ENCODE measurements around the gene MAGEA9B. TPM values are rescaled to one million over a fixed set of nuclear protein-coding genes. Genes with fewer than 3 reads are reported as not detected.

MAGEA9B gene
- total RNA-seq, 1 experiment from 2014 or later: 0.47 TPM

DNA sequence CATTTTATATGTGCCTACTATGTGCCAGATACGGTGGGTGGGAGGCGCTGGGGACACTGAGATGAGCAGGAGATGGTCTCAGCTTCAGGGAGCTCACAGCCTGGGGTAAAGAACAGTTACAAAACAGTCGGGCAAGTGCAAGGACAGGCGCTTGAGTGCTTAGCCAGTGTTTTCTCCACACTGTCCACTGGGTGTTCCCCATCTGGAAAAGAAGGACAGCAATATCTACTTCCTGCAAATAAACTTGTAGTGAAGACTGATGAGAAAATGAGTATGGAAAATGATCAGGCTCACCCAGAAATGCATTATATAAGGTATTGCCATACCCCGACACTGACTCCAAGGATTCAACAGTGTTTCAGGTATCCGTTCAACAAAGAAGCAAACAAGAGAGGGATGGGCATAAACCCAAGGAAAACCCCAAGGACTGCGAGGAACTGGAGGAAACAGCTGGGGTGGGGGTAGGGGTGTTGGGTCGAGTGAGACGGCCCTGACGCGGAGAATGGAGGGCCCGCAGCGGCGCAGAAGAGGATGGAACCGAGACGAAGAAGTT, 43.5 kb upstream of the MAGEA9B start (continued):
- TF ChIP-seq, protein P1, sequence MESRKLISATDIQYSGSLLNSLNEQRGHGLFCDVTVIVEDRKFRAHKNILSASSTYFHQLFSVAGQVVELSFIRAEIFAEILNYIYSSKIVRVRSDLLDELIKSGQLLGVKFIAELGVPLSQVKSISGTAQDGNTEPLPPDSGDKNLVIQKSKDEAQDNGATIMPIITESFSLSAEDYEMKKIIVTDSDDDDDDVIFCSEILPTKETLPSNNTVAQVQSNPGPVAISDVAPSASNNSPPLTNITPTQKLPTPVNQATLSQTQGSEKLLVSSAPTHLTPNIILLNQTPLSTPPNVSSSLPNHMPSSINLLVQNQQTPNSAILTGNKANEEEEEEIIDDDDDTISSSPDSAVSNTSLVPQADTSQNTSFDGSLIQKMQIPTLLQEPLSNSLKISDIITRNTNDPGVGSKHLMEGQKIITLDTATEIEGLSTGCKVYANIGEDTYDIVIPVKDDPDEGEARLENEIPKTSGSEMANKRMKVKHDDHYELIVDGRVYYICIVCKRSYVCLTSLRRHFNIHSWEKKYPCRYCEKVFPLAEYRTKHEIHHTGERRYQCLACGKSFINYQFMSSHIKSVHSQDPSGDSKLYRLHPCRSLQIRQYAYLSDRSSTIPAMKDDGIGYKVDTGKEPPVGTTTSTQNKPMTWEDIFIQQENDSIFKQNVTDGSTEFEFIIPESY (IDR thresholded peaks at IDR 0.05; ENCODE audit: extremely low read depth, insufficient replicate concordance, low read length): no peak
- TF ChIP-seq RAD21 (IDR thresholded peaks at IDR 0.05; ENCODE audit: low read depth) (no peak), JUND (IDR thresholded peaks at IDR 0.05) (no peak), ELF1 (IDR thresholded peaks at IDR 0.05; ENCODE audit: borderline replicate concordance, low read depth) (no peak), ZNF274 (IDR thresholded peaks at IDR 0.05; ENCODE audit: low read depth, low read length) (no peak), POLR2AphosphoS5 (IDR thresholded peaks at IDR 0.05; ENCODE audit: low read depth, low read length) (no peak)

DNA sequence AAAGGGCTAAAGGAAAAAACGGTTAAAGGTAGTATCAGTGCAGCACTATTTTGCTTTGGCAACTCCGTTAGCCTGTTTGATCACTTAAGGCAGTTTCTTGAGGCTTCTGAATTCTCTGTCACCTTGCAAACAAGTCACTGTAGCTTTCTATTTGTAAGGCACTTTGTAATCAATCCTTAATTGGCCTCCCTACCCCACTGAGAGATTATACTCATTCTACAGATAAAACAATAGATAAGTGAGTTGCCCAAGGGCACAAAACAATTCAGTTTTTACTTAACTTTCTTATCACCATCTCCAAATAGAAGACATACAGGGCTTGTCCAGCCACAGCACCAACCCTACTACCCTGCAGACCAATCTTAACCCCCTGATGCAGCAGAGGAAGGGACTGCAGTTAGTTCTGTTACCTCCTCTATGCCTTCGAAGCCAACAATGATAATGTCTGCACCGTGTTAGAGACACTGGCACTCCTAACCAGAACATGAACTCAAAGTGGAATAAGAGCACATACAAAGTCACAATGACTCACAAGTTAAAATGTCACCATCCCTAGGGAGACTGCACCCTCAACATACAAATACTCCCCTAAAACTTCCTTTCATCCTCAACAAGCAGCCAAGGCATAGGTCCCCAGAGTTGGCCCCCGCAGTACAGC, 42.6 kb upstream of the MAGEA9B start:
- Histone ChIP-seq H3K4me2 (ENCODE audit: low read length) (peak overlapping the region; percentile 76), H3K79me2 (ENCODE audit: insufficient read depth, low read length) (peaks cover 16% of the 10 kb centered on the region), H3K9ac (ENCODE audit: low read length) (no peak overlapping the region), H3K27ac (ENCODE audit: low read depth, low read length) (no peak overlapping the region), H4K20me1 (ENCODE audit: insufficient read depth) (no peaks in the 10 kb centered on the region), H3K4me3 (replicated peaks in 1 of 2; ENCODE audit: low read depth in 1 of 2, low read length in 2 of 2) (peak overlapping the region in 1 of 2 experiments; percentile 67; a peak in 2 of 4 replicates), H3K9me2 (ENCODE audit: insufficient read depth) (no peaks in the 10 kb centered on the region), H3K27me3 (ENCODE audit: insufficient read depth, low read length) (no peaks in the 10 kb centered on the region), H3K4me1 (ENCODE audit: control insufficient read depth in 1 of 2, insufficient read depth in 2 of 2, low read length in 2 of 2) (peaks cover 2 to 14% of the 10 kb centered on the region in 2 experiments; a peak in 2 of 4 replicates), H3K9me3 (ENCODE audit: control insufficient read depth in 1 of 2, insufficient read depth in 1 of 2, low read depth in 1 of 2, low read length in 2 of 2) (no peaks in the 10 kb centered on the region), H3K36me3 (ENCODE audit: control insufficient read depth in 1 of 2, insufficient read depth in 2 of 2, low read length in 2 of 2) (no peaks in the 10 kb centered on the region; a peak in 1 of 4 replicates), H2AFZ (ENCODE audit: low read depth, low read length, poor library complexity, severe bottlenecking) (no peak overlapping the region)
- no peak for ATAC-seq
- ChIA-PET RAD21 (ENCODE audit: low non-redundant PET in 1 of 2, low total read pairs in 2 of 2, uncharacterized antibody in 2 of 2, unreplicated experiment in 2 of 2) (no interaction called here), CTCF (no interaction called here), POLR2A (no interaction called here)
- intact Hi-C loops (cut with micrococcal nuclease): no loop called here
- no TSS peak for BruUV-seq (replicated peaks)
- no peak for DNase-seq (ENCODE audit: low read depth, low spot score)
- no peak for TF ChIP-seq EZH2 (IDR thresholded peaks at IDR 0.05)
- TF ChIP-seq, protein P2, sequence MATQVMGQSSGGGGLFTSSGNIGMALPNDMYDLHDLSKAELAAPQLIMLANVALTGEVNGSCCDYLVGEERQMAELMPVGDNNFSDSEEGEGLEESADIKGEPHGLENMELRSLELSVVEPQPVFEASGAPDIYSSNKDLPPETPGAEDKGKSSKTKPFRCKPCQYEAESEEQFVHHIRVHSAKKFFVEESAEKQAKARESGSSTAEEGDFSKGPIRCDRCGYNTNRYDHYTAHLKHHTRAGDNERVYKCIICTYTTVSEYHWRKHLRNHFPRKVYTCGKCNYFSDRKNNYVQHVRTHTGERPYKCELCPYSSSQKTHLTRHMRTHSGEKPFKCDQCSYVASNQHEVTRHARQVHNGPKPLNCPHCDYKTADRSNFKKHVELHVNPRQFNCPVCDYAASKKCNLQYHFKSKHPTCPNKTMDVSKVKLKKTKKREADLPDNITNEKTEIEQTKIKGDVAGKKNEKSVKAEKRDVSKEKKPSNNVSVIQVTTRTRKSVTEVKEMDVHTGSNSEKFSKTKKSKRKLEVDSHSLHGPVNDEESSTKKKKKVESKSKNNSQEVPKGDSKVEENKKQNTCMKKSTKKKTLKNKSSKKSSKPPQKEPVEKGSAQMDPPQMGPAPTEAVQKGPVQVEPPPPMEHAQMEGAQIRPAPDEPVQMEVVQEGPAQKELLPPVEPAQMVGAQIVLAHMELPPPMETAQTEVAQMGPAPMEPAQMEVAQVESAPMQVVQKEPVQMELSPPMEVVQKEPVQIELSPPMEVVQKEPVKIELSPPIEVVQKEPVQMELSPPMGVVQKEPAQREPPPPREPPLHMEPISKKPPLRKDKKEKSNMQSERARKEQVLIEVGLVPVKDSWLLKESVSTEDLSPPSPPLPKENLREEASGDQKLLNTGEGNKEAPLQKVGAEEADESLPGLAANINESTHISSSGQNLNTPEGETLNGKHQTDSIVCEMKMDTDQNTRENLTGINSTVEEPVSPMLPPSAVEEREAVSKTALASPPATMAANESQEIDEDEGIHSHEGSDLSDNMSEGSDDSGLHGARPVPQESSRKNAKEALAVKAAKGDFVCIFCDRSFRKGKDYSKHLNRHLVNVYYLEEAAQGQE (IDR thresholded peaks at IDR 0.05; ENCODE audit: low read depth): no peak
- no peak for TF ChIP-seq RAD21 (IDR thresholded peaks at IDR 0.05; ENCODE audit: low read depth)
- TF ChIP-seq CEBPB (IDR thresholded peaks at IDR 0.05; ENCODE audit: low read depth): no peak
- no peak for TF ChIP-seq SRF (IDR thresholded peaks at IDR 0.05; ENCODE audit: low read depth)
- TF ChIP-seq, protein P3, sequence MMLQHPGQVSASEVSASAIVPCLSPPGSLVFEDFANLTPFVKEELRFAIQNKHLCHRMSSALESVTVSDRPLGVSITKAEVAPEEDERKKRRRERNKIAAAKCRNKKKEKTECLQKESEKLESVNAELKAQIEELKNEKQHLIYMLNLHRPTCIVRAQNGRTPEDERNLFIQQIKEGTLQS (IDR thresholded peaks at IDR 0.05): no peak
- TF ChIP-seq CBX3 (IDR thresholded peaks at IDR 0.05; ENCODE audit: low read depth): no peak

Measured in HCT116 (cell line).